WTC11 (cell line): ENCODE results near the gene HSFX3.

Source experiments
- ATF2 ChIP-seq: sonication (generic); formaldehyde crosslinking; IDR thresholded peaks from 2 replicates; pipeline ENCODE4 v1.8.1; 2022; ENCODE audit warnings: low read depth, missing genetic modification reagents, borderline replicate concordance
- CTCF ChIP-seq: fragments of 200-600 bp; IDR thresholded peaks from 2 replicates; pipeline ENCODE4 v1.8.0; 2022; ENCODE audit warnings: antibody characterized with exemption
- JAZF1 ChIP-seq: fragments of 250-450 bp; sonication (Bioruptor Pico); IDR thresholded peaks from 2 replicates; pipeline ENCODE4 v1.9.0; 2021; ENCODE audit warnings: moderate library complexity, mild to moderate bottlenecking, inconsistent platforms
- MYBL2 ChIP-seq: sonication (generic); formaldehyde crosslinking; IDR thresholded peaks from 2 replicates; pipeline ENCODE4 v1.8.1; 2023; ENCODE audit warnings: mild to moderate bottlenecking, moderate library complexity, missing genetic modification reagents
- NR1H2 ChIP-seq: sonication (generic); formaldehyde crosslinking; IDR thresholded peaks from 2 replicates; pipeline ENCODE4 v1.9.0; 2021; ENCODE audit warnings: mild to moderate bottlenecking, moderate library complexity, missing genetic modification reagents
- RELA ChIP-seq: sonication (generic); formaldehyde crosslinking; IDR thresholded peaks from 2 replicates; pipeline ENCODE4 v1.8.1; 2022; ENCODE audit warnings: missing genetic modification reagents, mild to moderate bottlenecking, borderline replicate concordance
- RORB ChIP-seq: fragments of 250-450 bp; sonication (Bioruptor Pico); IDR thresholded peaks from 2 replicates; pipeline ENCODE4 v1.9.0; 2021; ENCODE audit warnings: mild to moderate bottlenecking
- STAT6 ChIP-seq: sonication (generic); formaldehyde crosslinking; conservative IDR thresholded peaks from 2 replicates; pipeline ENCODE4 v1.8.1; 2023; ENCODE audit warnings: mild to moderate bottlenecking, low read depth, missing genetic modification reagents, moderate library complexity
- TEAD4 ChIP-seq: sonication (generic); formaldehyde crosslinking; IDR thresholded peaks from 2 replicates; pipeline ENCODE4 v1.8.0; 2022; ENCODE audit warnings: mild to moderate bottlenecking, missing genetic modification reagents
- USF1 ChIP-seq: sonication (generic); formaldehyde crosslinking; IDR thresholded peaks from 2 replicates; pipeline ENCODE4 v1.8.0; 2022; ENCODE audit warnings: mild to moderate bottlenecking, missing genetic modification reagents
- ZNF138 ChIP-seq: sonication (generic); formaldehyde crosslinking; conservative IDR thresholded peaks from 2 replicates; pipeline ENCODE4 v1.8.1; 2022; ENCODE audit warnings: mild to moderate bottlenecking, moderate library complexity, missing genetic modification reagents

GRCh38 chrX:149515954-149516602 is 33.6 kb downstream of the HSFX3 start:
- TF ChIP-seq NR1H2 (no peak), CTCF (no peak), ZNF138 (no peak), TEAD4 (CRISPR knock-in tag) (no peak), RORB (CRISPR knock-in tag) (no peak), MYBL2 (CRISPR knock-in tag) (no peak), RELA (no peak), ATF2 (CRISPR knock-in tag) (no peak), STAT6 (no peak), USF1 (no peak), JAZF1 (CRISPR knock-in tag) (no peak)
